ENCODE data around the gene NCAPG.

The NCAPG gene

DNA sequence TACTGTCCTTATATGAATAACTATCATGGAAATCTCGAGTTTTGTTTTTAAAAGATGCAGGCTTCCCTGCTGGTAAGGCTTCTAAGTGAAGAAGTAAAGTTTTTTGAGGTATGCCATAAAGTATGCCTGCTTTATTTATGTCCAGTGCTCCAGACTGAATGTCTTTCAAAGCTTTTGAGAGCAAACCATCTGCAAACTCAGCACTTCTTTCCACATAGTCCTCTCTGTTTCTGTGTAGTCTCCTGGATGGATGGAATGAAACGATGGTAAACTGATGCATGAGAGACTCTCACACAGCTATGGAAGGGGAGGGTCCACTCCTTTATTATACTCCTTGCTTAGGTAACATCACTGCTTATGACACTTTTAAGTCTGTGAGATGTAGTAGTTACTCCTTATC is 73.7 kb downstream of the NCAPG start:
- no peak for DNase-seq

- no peak for DNase-seq
Observed at GRCh38 chr4:17889692-17890091, 78.9 kb downstream of the NCAPG start.

DNA sequence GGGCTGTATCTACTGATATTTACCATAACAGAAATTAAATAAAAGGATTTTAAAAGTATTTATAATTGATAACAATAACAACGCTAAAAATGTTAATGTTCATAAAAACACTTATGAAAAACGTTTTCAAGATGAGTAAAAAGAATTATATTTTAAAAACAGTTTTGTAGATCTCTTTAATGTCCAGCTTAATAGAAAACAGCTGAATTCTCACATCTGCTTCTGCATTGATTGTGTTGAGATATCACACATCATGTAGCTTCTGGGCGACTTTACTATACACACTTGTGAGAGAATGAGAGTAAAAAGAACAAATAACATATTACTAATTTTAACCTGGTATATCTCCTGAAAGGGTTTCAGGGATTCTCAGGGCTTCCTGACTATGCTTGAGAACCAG is 83.6 kb downstream of the NCAPG start:
- no peak for DNase-seq
